Trophoblast cell (in vitro differentiated cells and primary cell): ENCODE measurements around the gene PRKCH.
"Not testable (repeated sequence)": the region's sequence is repeated elsewhere in the genome, so short reads cannot be mapped to it uniquely, and the experiment has no call there.

ENCODE experiments used
- DNase-seq, 2 donors: peaks; one replicate each; pipeline ENCODE4 v3.0.0-alpha.2; 2016
- H2AFZ ChIP-seq: 2 replicates; pipeline ENCODE4 v1.6.1; 2013; ENCODE audit warnings: low read length, moderate library complexity, mild to moderate bottlenecking; ENCODE audit not compliant: insufficient read depth, poor library complexity
- H2AK5ac ChIP-seq: 2 replicates; pipeline ENCODE4 v1.6.1; 2013; ENCODE audit warnings: mild to moderate bottlenecking, low read length
- H2BK120ac ChIP-seq: 2 replicates; pipeline ENCODE4 v1.6.1; 2013; ENCODE audit warnings: low read length, mild to moderate bottlenecking, moderate library complexity; ENCODE audit not compliant: insufficient read depth, poor library complexity
- H2BK12ac ChIP-seq: 2 replicates; pipeline ENCODE4 v1.6.1; 2013; ENCODE audit warnings: mild to moderate bottlenecking, low read length, moderate library complexity
- H2BK5ac ChIP-seq: 2 replicates; pipeline ENCODE4 v1.6.1; 2013; ENCODE audit warnings: low read length, low read depth, moderate library complexity, mild to moderate bottlenecking; ENCODE audit not compliant: poor library complexity
- H3K14ac ChIP-seq: 2 replicates; pipeline ENCODE4 v1.6.1; 2013; ENCODE audit warnings: mild to moderate bottlenecking, low read length
- H3K18ac ChIP-seq: 2 replicates; pipeline ENCODE4 v1.6.1; 2013; ENCODE audit warnings: mild to moderate bottlenecking, low read length
- H3K23ac ChIP-seq: 2 replicates; pipeline ENCODE4 v1.6.1; 2013; ENCODE audit warnings: low read length
- H3K27ac ChIP-seq: 2 replicates; pipeline ENCODE4 v1.5.1; 2013; ENCODE audit warnings: low read depth, mild to moderate bottlenecking, inconsistent platforms, low read length, moderate library complexity
- H3K27me3 ChIP-seq: 2 replicates; pipeline ENCODE4 v1.6.1; 2013; ENCODE audit warnings: inconsistent platforms, mild to moderate bottlenecking, low read length, moderate library complexity; ENCODE audit not compliant: insufficient read depth
- H3K36me3 ChIP-seq, 2 experiments: 1 replicate in 1 of 2; 2 replicates in 1 of 2; pipeline ENCODE4 v1.6.1; 2013; ENCODE audit warnings: low read length in 2 of 2, mild to moderate bottlenecking in 2 of 2, moderate library complexity in 1 of 2; ENCODE audit not compliant: insufficient read depth in 2 of 2, control insufficient read depth in 1 of 2
- H3K4ac ChIP-seq: 2 replicates; pipeline ENCODE4 v1.6.1; 2013; ENCODE audit warnings: low read depth, mild to moderate bottlenecking, low read length, moderate library complexity
- H3K4me1 ChIP-seq, 2 experiments: 1 replicate in 1 of 2; 2 replicates in 1 of 2; pipeline ENCODE4 v1.6.1; 2013; ENCODE audit warnings: low read length in 2 of 2, mild to moderate bottlenecking in 2 of 2, moderate library complexity in 1 of 2; ENCODE audit not compliant: insufficient read depth in 2 of 2, control insufficient read depth in 1 of 2
- H3K4me2 ChIP-seq: 2 replicates; pipeline ENCODE4 v1.6.1; 2013; ENCODE audit warnings: inconsistent platforms, mild to moderate bottlenecking, low read length, moderate library complexity
- H3K4me3 ChIP-seq: 2 replicates; pipeline ENCODE4 v1.5.1; 2013; ENCODE audit warnings: mild to moderate bottlenecking, low read depth, low read length, inconsistent platforms
- H3K79me1 ChIP-seq: one replicate; pipeline ENCODE4 v1.6.1; 2013; ENCODE audit warnings: low read length
- H3K79me2 ChIP-seq: 2 replicates; pipeline ENCODE4 v1.6.1; 2013; ENCODE audit warnings: low read length, mild to moderate bottlenecking; ENCODE audit not compliant: control insufficient read depth, insufficient read depth, poor library complexity
- H3K9ac ChIP-seq: 2 replicates; pipeline ENCODE4 v1.6.1; 2013; ENCODE audit warnings: mild to moderate bottlenecking, low read length
- H3K9me3 ChIP-seq: 2 replicates; pipeline ENCODE4 v1.6.1; 2013; ENCODE audit warnings: low read depth, mild to moderate bottlenecking, control low read depth, inconsistent platforms, low read length; ENCODE audit not compliant: insufficient read depth
- H4K12ac ChIP-seq: 2 replicates; pipeline ENCODE4 v1.6.1; 2013; ENCODE audit warnings: low read depth, mild to moderate bottlenecking, low read length, moderate library complexity
- H4K8ac ChIP-seq: 2 replicates; pipeline ENCODE4 v1.6.1; 2013; ENCODE audit warnings: low read depth, mild to moderate bottlenecking, low read length, moderate library complexity
- H4K91ac ChIP-seq: one replicate; pipeline ENCODE4 v1.6.1; 2013; ENCODE audit warnings: low read depth, mild to moderate bottlenecking, low read length, moderate library complexity
- WGBS: extraction: QIAGEN DNeasy Blood & Tissue Kit; methylation state at CpG from one replicate; pipeline ENCODE4 v1.1.7; 2013; ENCODE audit warnings: missing lambda C conversion rate; ENCODE audit not compliant: insufficient read length, insufficient coverage; ENCODE audit errors: extremely low coverage; 5-methylcytosine and 5-hydroxymethylcytosine counted together

The PRKCH gene

GRCh38 chr14:61315313-61315712 lies 6.1 kb upstream of the PRKCH start:
- Histone ChIP-seq H3K79me2 (no peaks in the 10 kb centered on the region), H3K4ac (no peak overlapping the region), H4K12ac (no peak overlapping the region), H3K27ac (no peak overlapping the region), H3K4me1 (peaks cover 0 to 2% of the 10 kb centered on the region in 2 experiments), H4K8ac (no peak overlapping the region), H3K14ac (no peak overlapping the region), H3K23ac (no peak overlapping the region), H2BK12ac (no peak overlapping the region), H3K9ac (no peak overlapping the region), H4K91ac (no peak overlapping the region), H3K79me1 (peaks cover 3% of the 10 kb centered on the region), H3K27me3 (no peaks in the 10 kb centered on the region), H3K36me3 (peaks cover 0 to 4% of the 10 kb centered on the region in 2 experiments), H3K18ac (no peak overlapping the region), H3K9me3 (peaks cover 7% of the 10 kb centered on the region), H2BK120ac (no peak overlapping the region), H2BK5ac (no peak overlapping the region), H2AFZ (no peak overlapping the region), H2AK5ac (no peak overlapping the region), H3K4me2 (no peak overlapping the region), H3K4me3 (no peak overlapping the region)
- no CpG with 5 or more reads among the region's 4 CpGs for WGBS
- DNase-seq = no peak

GRCh38 chr14:61319086-61319485 lies 2.3 kb upstream of the PRKCH start:
- Histone ChIP-seq H2AFZ (no peak overlapping the region), H3K14ac (no peak overlapping the region), H2BK12ac (no peak overlapping the region)

DNA sequence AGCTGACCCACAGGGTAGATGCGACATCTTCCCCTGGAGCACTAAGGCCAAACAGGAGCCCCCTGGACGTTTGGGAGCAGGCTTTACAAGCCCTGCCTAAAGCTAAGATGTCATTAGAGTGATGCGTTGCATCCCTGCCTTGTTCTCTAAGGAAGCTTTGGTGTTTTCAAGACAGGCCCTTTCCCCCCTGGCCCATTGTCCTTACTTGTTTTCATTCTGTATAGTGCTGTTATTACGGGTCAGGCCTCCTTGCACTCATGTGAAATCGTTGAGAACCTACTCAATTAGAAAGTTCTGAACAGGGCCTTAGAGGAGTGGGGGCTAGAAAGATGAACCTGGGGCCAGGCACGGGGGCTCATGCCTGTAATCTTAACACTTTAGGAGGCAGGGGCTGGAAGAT lies 1.7 kb upstream of the PRKCH start:
- WGBS = no CpG with 5 or more reads among the region's 6 CpGs
- H4K8ac ChIP-seq = no peak overlapping the region
- no peak overlapping the region for H3K18ac ChIP-seq
- H3K79me2 ChIP-seq = peaks cover 21% of the 10 kb centered on the region
- peaks cover 24% of the 10 kb centered on the region for H3K79me1 ChIP-seq
- peak overlapping the region; percentile 3 for H3K4me2 ChIP-seq
- H2BK12ac ChIP-seq = no peak overlapping the region
- H4K91ac ChIP-seq = peak overlapping the region; percentile 68
- no peak overlapping the region for H2BK5ac ChIP-seq
- no peak overlapping the region for H2AK5ac ChIP-seq
- no peaks in the 10 kb centered on the region for H3K36me3 ChIP-seq
- H3K4ac ChIP-seq = no peak overlapping the region
- H3K23ac ChIP-seq = no peak overlapping the region
- no peak overlapping the region for H3K4me3 ChIP-seq
- no peak overlapping the region for H2AFZ ChIP-seq
- H3K9ac ChIP-seq = no peak overlapping the region
- DNase-seq = no peak
- H4K12ac ChIP-seq = no peak overlapping the region
- no peak overlapping the region for H3K14ac ChIP-seq
- peak overlapping the region; percentile 16 for H3K27ac ChIP-seq
- no peaks in the 10 kb centered on the region for H3K27me3 ChIP-seq
- peak overlapping the region; percentile 30 for H2BK120ac ChIP-seq
- H3K4me1 ChIP-seq = peaks cover 8 to 14% of the 10 kb centered on the region in 2 experiments
- no peaks in the 10 kb centered on the region for H3K9me3 ChIP-seq

More at GRCh38 chr14:61319086-61319485, 2.3 kb upstream of the PRKCH start:
- no peak overlapping the region for H4K12ac ChIP-seq
- no peak for DNase-seq
- H3K23ac ChIP-seq = no peak overlapping the region
- no peak overlapping the region for H3K27ac ChIP-seq
- H4K8ac ChIP-seq = no peak overlapping the region
- no CpG with 5 or more reads among the region's 3 CpGs for WGBS
- H3K79me2 ChIP-seq = peaks cover 21% of the 10 kb centered on the region
- no peak overlapping the region for H2BK120ac ChIP-seq
- no peak overlapping the region for H3K18ac ChIP-seq
- no peak overlapping the region for H2AK5ac ChIP-seq
- no peaks in the 10 kb centered on the region for H3K36me3 ChIP-seq
- H3K9ac ChIP-seq = no peak overlapping the region
- H3K27me3 ChIP-seq = no peaks in the 10 kb centered on the region
- no peak overlapping the region for H3K4me2 ChIP-seq
- H3K4me3 ChIP-seq = no peak overlapping the region
- no peak overlapping the region for H3K4ac ChIP-seq
- peaks cover 8 to 14% of the 10 kb centered on the region in 2 experiments for H3K4me1 ChIP-seq
- H3K79me1 ChIP-seq = peaks cover 24% of the 10 kb centered on the region
- H4K91ac ChIP-seq = peak overlapping the region; percentile 45
- no peak overlapping the region for H2BK5ac ChIP-seq
- no peaks in the 10 kb centered on the region for H3K9me3 ChIP-seq

DNA sequence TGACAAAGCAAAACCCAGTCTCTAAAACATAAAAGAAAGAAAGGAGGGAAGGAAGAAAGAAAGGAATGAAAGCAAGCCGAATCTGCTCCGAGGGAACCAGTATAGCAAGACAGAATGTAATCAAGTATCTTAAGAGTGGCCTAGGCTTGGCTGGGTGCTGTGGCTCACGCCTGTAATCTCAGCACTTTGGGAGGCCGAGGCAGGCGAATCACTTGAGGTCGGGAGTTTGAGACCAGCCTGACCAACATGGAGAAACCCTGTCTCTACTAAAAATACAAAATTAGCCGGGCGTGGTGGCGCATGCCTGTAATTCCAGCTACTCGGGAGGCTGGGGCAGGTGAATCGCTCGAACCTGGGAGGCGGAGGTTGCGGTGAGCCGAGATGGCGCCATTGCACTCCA lies 1.2 kb upstream of the PRKCH start:
- not testable (repeated sequence) for H3K4ac ChIP-seq, H2BK120ac ChIP-seq, H4K8ac ChIP-seq, H3K14ac ChIP-seq, H3K9ac ChIP-seq, H3K9me3 ChIP-seq, H3K18ac ChIP-seq, H3K23ac ChIP-seq, H2AK5ac ChIP-seq, H4K12ac ChIP-seq, H3K4me2 ChIP-seq, H2BK12ac ChIP-seq, H2AFZ ChIP-seq, H3K36me3 ChIP-seq, H2BK5ac ChIP-seq, H3K27me3 ChIP-seq, H3K4me3 ChIP-seq
- Histone ChIP-seq H3K27ac (peak overlapping the region; percentile 16), H4K91ac (peak overlapping the region; percentile 68), H3K79me2 (peaks cover 21% of the 10 kb centered on the region), H3K4me1 (peaks cover 8 to 14% of the 10 kb centered on the region in 2 experiments), H3K79me1 (peaks cover 24% of the 10 kb centered on the region)
- WGBS = no CpG with 5 or more reads among the region's 16 CpGs
- DNase-seq = peak in 1 of 2 donors; percentile 23
